Measurements from ENCODE around the gene WWOX.

- TF ChIP-seq EZH2 (IDR thresholded peaks at IDR 0.05) (no peak), POLR2AphosphoS5 (IDR thresholded peaks at IDR 0.05; ENCODE audit: borderline replicate concordance, low read depth, low read length) (no peak)
Measured at GRCh38 chr16:78516006-78516736, 416.7 kb downstream of the WWOX start.

All from SK-N-MC (cell line).